Ishikawa (cell line): ENCODE data around the gene GMDS.

Source experiments
- CEBPB ChIP-seq: IDR thresholded peaks from 2 replicates; pipeline ENCODE4 v1.6.1; 2012
- CREB1 ChIP-seq: IDR thresholded peaks from 2 replicates; pipeline ENCODE4 v1.6.1; 2012; ENCODE audit warnings: low read depth
- EGR1 ChIP-seq: IDR thresholded peaks from 2 replicates; pipeline ENCODE4 v1.6.1; 2012
- EP300 ChIP-seq: IDR thresholded peaks from 2 replicates; pipeline ENCODE4 v1.6.1; 2012; ENCODE audit warnings: borderline replicate concordance
- FOXM1 ChIP-seq: IDR thresholded peaks from 2 replicates; pipeline ENCODE4 v1.6.1; 2012; ENCODE audit warnings: low read depth, borderline replicate concordance
- NFIC ChIP-seq: IDR thresholded peaks from 2 replicates; pipeline ENCODE4 v1.6.1; 2012
- RAD21 ChIP-seq: IDR thresholded peaks from 2 replicates; pipeline ENCODE4 v1.6.1; 2012; ENCODE audit warnings: low read depth
- TAF1 ChIP-seq: IDR thresholded peaks from 2 replicates; pipeline ENCODE4 v1.6.1; 2012; ENCODE audit warnings: low read depth, mild to moderate bottlenecking
- TCF12 ChIP-seq: IDR thresholded peaks from 2 replicates; pipeline ENCODE4 v1.6.1; 2012; ENCODE audit warnings: low read depth
- TEAD4 ChIP-seq: IDR thresholded peaks from 2 replicates; pipeline ENCODE4 v1.6.1; 2012
- YY1 ChIP-seq: IDR thresholded peaks from 2 replicates; pipeline ENCODE4 v1.6.1; 2012; ENCODE audit warnings: low read depth
- ZBTB7A ChIP-seq: IDR thresholded peaks from 2 replicates; pipeline ENCODE4 v1.6.1; 2012; ENCODE audit warnings: low read depth
- TF ChIP-seq, protein P1 (sequence below): IDR thresholded peaks from 2 replicates; pipeline ENCODE4 v1.6.1; 2012
- TF ChIP-seq, protein P2 (sequence below): IDR thresholded peaks from 2 replicates; pipeline ENCODE4 v1.6.1; 2012
- TF ChIP-seq, protein P3 (sequence below): IDR thresholded peaks from 2 replicates; pipeline ENCODE4 v1.6.1; 2012; ENCODE audit warnings: low read depth, mild to moderate bottlenecking

The GMDS gene

DNA sequence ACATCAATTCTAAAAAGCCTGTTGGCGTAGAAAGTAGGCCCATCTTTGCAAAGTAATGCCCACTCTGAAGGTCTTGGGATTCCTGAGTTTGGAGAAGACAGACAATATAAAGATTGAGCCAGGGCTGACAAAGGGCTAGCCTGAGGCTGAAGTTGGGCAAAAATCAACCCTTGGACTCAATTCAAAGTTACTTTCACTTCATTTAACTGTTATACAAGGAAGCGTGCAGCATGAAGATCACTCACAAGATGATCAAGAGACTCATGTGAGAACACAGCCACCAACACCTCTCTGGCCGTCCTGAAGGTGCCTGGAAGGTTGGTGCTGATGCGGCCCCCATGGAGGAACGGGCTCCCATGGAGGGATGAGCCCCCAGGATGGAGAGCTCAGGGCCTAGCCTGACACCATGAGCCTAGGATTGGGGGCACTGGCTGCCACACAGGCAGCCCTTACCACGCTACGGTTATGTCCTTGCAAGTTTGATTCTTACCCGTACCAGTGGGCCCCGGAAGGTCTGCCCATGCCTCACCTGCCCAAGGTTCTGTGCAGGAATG lies 609.1 kb downstream of the GMDS start:
- no peak for TF ChIP-seq EGR1
- TF ChIP-seq CEBPB = no peak
- no peak for TF ChIP-seq YY1
- no peak for TF ChIP-seq NFIC
- TF ChIP-seq, protein P1, sequence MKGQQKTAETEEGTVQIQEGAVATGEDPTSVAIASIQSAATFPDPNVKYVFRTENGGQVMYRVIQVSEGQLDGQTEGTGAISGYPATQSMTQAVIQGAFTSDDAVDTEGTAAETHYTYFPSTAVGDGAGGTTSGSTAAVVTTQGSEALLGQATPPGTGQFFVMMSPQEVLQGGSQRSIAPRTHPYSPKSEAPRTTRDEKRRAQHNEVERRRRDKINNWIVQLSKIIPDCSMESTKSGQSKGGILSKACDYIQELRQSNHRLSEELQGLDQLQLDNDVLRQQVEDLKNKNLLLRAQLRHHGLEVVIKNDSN = no peak
- TF ChIP-seq EP300 = no peak
- no peak for TF ChIP-seq CREB1
- no peak for TF ChIP-seq ZBTB7A
- TF ChIP-seq FOXM1 = no peak
- TF ChIP-seq, protein P2, sequence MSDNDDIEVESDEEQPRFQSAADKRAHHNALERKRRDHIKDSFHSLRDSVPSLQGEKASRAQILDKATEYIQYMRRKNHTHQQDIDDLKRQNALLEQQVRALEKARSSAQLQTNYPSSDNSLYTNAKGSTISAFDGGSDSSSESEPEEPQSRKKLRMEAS = no peak
- TF ChIP-seq, protein P3, sequence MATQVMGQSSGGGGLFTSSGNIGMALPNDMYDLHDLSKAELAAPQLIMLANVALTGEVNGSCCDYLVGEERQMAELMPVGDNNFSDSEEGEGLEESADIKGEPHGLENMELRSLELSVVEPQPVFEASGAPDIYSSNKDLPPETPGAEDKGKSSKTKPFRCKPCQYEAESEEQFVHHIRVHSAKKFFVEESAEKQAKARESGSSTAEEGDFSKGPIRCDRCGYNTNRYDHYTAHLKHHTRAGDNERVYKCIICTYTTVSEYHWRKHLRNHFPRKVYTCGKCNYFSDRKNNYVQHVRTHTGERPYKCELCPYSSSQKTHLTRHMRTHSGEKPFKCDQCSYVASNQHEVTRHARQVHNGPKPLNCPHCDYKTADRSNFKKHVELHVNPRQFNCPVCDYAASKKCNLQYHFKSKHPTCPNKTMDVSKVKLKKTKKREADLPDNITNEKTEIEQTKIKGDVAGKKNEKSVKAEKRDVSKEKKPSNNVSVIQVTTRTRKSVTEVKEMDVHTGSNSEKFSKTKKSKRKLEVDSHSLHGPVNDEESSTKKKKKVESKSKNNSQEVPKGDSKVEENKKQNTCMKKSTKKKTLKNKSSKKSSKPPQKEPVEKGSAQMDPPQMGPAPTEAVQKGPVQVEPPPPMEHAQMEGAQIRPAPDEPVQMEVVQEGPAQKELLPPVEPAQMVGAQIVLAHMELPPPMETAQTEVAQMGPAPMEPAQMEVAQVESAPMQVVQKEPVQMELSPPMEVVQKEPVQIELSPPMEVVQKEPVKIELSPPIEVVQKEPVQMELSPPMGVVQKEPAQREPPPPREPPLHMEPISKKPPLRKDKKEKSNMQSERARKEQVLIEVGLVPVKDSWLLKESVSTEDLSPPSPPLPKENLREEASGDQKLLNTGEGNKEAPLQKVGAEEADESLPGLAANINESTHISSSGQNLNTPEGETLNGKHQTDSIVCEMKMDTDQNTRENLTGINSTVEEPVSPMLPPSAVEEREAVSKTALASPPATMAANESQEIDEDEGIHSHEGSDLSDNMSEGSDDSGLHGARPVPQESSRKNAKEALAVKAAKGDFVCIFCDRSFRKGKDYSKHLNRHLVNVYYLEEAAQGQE = no peak

DNA sequence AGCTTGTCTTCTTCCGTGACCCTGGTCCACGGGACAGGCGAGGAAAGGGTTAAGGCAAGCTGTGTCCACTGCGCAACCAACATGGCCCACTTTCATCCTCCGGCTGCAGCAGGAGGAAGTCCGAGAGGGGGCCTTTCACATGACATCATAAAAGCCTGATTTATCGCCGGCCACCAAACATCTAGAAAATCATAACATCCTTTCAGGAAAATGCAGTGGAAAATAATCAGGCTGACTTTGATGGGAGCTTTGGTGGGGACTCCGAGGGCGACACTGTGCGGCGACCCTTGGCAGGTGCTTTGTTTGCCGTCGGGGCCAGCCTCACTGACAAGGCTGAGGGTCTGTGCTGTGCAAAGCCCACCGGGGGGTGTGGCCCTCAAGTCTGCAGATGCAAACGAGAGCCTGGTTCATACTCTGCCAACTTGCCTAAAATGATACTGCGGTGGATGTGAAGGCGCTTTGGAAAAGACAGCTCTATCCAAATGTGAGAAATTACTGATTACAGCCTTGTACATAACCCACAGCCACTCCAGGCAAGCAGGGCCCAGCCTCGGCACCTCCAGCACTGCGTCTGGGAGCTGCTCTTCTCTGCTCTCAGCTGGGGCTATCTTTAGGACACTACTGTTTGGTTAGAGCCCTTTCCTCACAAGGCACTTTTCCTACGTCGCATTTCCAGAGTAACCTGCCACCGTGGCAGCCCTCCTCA lies 609.9 kb downstream of the GMDS start:
- TF ChIP-seq EP300 (no peak), FOXM1 (no peak), TCF12 (no peak), NFIC (no peak), EGR1 (no peak)
- TF ChIP-seq, protein P1 = no peak

DNA sequence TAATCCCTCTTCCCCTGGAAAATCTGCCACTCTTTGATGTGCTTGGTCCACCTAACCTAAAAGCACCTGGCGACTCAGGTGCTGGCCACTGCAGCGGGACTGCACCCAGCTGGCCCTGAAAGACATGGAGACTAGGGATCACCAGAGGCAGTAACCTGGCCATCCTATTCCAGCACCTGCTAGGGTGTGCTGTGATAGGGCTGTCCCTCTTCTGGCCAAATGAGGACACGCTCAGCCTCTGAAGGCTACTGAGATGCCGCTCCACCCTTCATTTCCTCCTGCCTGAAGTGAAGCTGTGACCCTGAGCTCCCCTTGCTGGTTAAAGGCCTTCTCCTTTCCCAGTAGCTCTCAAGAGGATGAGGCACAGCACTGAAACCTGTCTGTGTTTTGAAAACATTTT lies 611.3 kb downstream of the GMDS start:
- TF ChIP-seq EGR1 (no peak), RAD21 (no peak), TAF1 (no peak), EP300 (no peak), TEAD4 (no peak), TCF12 (no peak), YY1 (no peak), CEBPB (no peak), ZBTB7A (no peak), CREB1 (no peak), NFIC (no peak), FOXM1 (no peak)
- TF ChIP-seq, protein P2 = no peak
- TF ChIP-seq, protein P1 = no peak
- TF ChIP-seq, protein P3 = no peak

DNA sequence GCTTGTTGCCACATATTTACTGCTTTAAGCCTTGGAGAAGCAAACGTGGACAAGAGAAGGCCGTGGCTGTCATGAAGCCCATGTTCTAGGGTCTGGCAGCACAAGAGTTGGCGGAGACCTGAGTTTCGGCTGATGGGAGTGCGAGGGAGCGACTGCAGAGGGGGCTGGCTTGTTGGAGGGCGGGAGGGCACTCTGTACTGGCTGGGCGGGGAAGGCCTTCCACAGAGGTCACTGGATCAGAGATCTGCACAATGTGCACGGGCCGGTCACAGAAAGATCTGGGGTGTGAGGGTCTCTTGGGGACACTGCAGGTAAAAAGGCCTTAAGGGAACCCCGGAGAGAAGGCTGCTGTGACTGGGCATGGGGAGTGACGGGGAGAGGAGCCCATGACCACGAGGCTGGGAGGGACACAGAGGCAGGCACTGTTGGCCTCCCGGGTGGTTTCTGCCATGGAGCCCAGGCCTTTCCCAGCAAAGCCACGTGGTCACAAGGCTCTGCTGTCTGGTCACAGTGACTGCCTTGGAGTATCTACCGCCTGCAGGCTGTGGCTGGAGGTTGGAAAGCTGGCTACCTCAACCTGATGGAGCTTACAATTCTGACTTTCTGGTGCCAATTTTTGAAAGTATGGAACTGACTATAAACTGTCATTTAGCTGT lies 611.9 kb downstream of the GMDS start:
- TF ChIP-seq TAF1 (no peak), TEAD4 (no peak), EP300 (no peak), YY1 (no peak), EGR1 (no peak)
- TF ChIP-seq, protein P3 = no peak
